ENCODE results near the gene MRAS. TPM values are rescaled to one million over a fixed set of nuclear protein-coding genes. Genes with fewer than 3 reads are reported as not detected.

The MRAS gene
- total RNA-seq = 31.3 TPM

GRCh38 chr3:138347960-138348753 lies at the start of gene MRAS:
Gene MRAS, plus strand, starts transcription at chr3:138348579. Its CDS starts 24,305 bp downstream, at chr3:138372884.

GRCh38 chr3:138329127-138329983 lies 19.0 kb upstream of the MRAS start, which contains the start of gene NME9:
Gene NME9, minus strand, starts transcription at chr3:138329851. Its CDS starts 516 bp downstream, at chr3:138329335.

GRCh38 chr3:138434276-138434874 lies 86.0 kb downstream of the MRAS start, which contains the start of gene ESYT3:
Gene ESYT3, plus strand, starts transcription at chr3:138434616. Its CDS starts 183 bp downstream, at chr3:138434799.

Other genes with a start within 250 kb of the MRAS start
- 53.6 TPM for gene DZIP1L, start 233.0 kb upstream of the MRAS start, total RNA-seq
- gene A4GNT, start 216.2 kb upstream of the MRAS start, total RNA-seq = not detected
- gene DBR1, start 173.7 kb upstream of the MRAS start, total RNA-seq = 18.3 TPM
- gene ARMC8, start 161.3 kb upstream of the MRAS start, total RNA-seq = 61.8 TPM
- 1.6 TPM for gene NME9, start 18.7 kb upstream of the MRAS start, total RNA-seq
- 3.4 TPM for gene ESYT3, start 86.0 kb downstream of the MRAS start, total RNA-seq
- 37.4 TPM for gene CEP70, start 245.7 kb downstream of the MRAS start, total RNA-seq

Measured in metanephros (tissue), 1 donor.